Endometrium (tissue), 2 donors: ENCODE data around the gene SAMHD1.
"Not testable (repeated sequence)": the region's sequence is repeated elsewhere in the genome, so short reads cannot be mapped to it uniquely, and the experiment has no call there.

ENCODE experiments used
- FAIRE-seq: peaks from 2 replicates; lab custom pipeline; 2012; peaks lifted over from hg19 to GRCh38; lab: Jason Lieb, UNC
- donor health status: control.
- donor health status: control.

SAMHD1 gene

GRCh38 chr20:36951979-36952738 lies 651 bp upstream of the SAMHD1 start:
- no peak for FAIRE-seq

- FAIRE-seq = no peak
Measured at GRCh38 chr20:36950414-36951197, 902 bp downstream of the SAMHD1 start.

- FAIRE-seq = no peak
Measured at GRCh38 chr20:36941401-36941835, 10.1 kb downstream of the SAMHD1 start.

- no peak for FAIRE-seq
Measured at GRCh38 chr20:36937402-36937770, 14.1 kb downstream of the SAMHD1 start.

GRCh38 chr20:36936761-36937401 lies 14.6 kb downstream of the SAMHD1 start:
- FAIRE-seq = not testable (repeated sequence)

GRCh38 chr20:36936341-36936740 lies 15.2 kb downstream of the SAMHD1 start:
- FAIRE-seq = no peak

- FAIRE-seq = not testable (repeated sequence)
Measured at GRCh38 chr20:36933571-36933970, 17.9 kb downstream of the SAMHD1 start.

- no peak for FAIRE-seq
Measured at GRCh38 chr20:36932476-36933426, 18.8 kb downstream of the SAMHD1 start.

GRCh38 chr20:36932067-36932466 lies 19.4 kb downstream of the SAMHD1 start:
- FAIRE-seq = not testable (repeated sequence)

GRCh38 chr20:36929691-36930090 lies 21.8 kb downstream of the SAMHD1 start:
- no peak for FAIRE-seq

GRCh38 chr20:36929290-36929689 lies 22.2 kb downstream of the SAMHD1 start:
- FAIRE-seq = no peak

- no peak for FAIRE-seq
Measured at GRCh38 chr20:36927704-36928103, 23.8 kb downstream of the SAMHD1 start.

- no peak for FAIRE-seq
Measured at GRCh38 chr20:36926653-36927200, 24.8 kb downstream of the SAMHD1 start.

GRCh38 chr20:36925234-36925633 lies 26.3 kb downstream of the SAMHD1 start:
- FAIRE-seq = no peak

GRCh38 chr20:36924167-36925045 lies 27.1 kb downstream of the SAMHD1 start:
- no peak for FAIRE-seq

GRCh38 chr20:36920334-36920730 lies 31.2 kb downstream of the SAMHD1 start:
- FAIRE-seq = no peak

- peak; percentile 87 for FAIRE-seq
Measured at GRCh38 chr20:36919715-36920333, 31.7 kb downstream of the SAMHD1 start.

- FAIRE-seq = no peak
Measured at GRCh38 chr20:36917943-36918342, 33.6 kb downstream of the SAMHD1 start.

GRCh38 chr20:36917240-36917639 lies 34.3 kb downstream of the SAMHD1 start:
- no peak for FAIRE-seq

- FAIRE-seq = no peak
Measured at GRCh38 chr20:36916199-36916598, 35.3 kb downstream of the SAMHD1 start.
